Vagina (tissue), 2 donors: ENCODE data around the gene ZBTB20. TPM values are rescaled to one million over a fixed set of nuclear protein-coding genes. Genes with fewer than 3 reads are reported as not detected.

Experiments used
- DNase-seq, 2 donors: peaks; one replicate each; pipeline ENCODE4 v3.0.0-alpha.2; 2017; ENCODE audit errors: extremely low spot score in 2 of 2
- H3K27ac ChIP-seq: fragments of 200-600 bp; sonication (generic); one replicate; pipeline ENCODE4 v1.5.1; 2019
- H3K27me3 ChIP-seq: fragments of 200-600 bp; sonication (generic); one replicate; pipeline ENCODE4 v1.5.1; 2019
- H3K36me3 ChIP-seq, 2 donors: fragments of 200-600 bp; sonication (generic); one replicate each; pipeline ENCODE4 v1.5.1; 2017 to 2019
- H3K4me1 ChIP-seq: fragments of 200-600 bp; sonication (generic); one replicate; pipeline ENCODE4 v1.5.1; 2019
- H3K4me3 ChIP-seq, 2 donors: fragments of 200-600 bp; sonication (generic); 1 replicate in 1 of 2; 2 replicates in 1 of 2; pipeline ENCODE4 v1.5.1; 2016 to 2019
- H3K9me3 ChIP-seq: fragments of 200-600 bp; sonication (generic); one replicate; pipeline ENCODE4 v1.5.1; 2019
- POLR2A ChIP-seq, 2 donors: fragments of 450-650 bp; IDR thresholded peaks; one replicate each; pipeline ENCODE4 v1.6.1; 2017; ENCODE audit warnings: antibody characterized with exemption in 2 of 2, mild to moderate bottlenecking in 2 of 2, moderate library complexity in 2 of 2
- POLR2AphosphoS5 ChIP-seq, 2 donors: sonication (generic); formaldehyde crosslinking; IDR thresholded peaks; one replicate each; pipeline ENCODE4 v1.9.0; 2017; ENCODE audit warnings: antibody characterized with exemption in 2 of 2, mild to moderate bottlenecking in 2 of 2, low read depth in 1 of 2; ENCODE audit not compliant: insufficient read depth in 1 of 2
- intact Hi-C: fragments of 100-400 bp; cut with DNase I; formaldehyde crosslinking; loops from one replicate; pipeline ENCODE4 v1.15.1; 2023
- total RNA-seq: library from RNA; depleted of rRNA; stranded (reverse); fragments of >200 nt; gene quantifications from one replicate; pipeline ENCODE4 v1.2.3, GENCODE V29; 2016
- TF ChIP-seq, protein P1 (sequence below), 3 experiments: fragments of 450-650 bp in 2 of 3; fragments of 200-600 bp in 1 of 3; sonication (generic) in 1 of 3; IDR thresholded peaks; one replicate each; pipeline ENCODE4 v1.5.1; 2017 to 2019; ENCODE audit warnings: antibody characterized with exemption in 3 of 3, mild to moderate bottlenecking in 2 of 3, moderate library complexity in 2 of 3

ZBTB20 gene
- total RNA-seq, 1 donor from 2014 or later, result 64.8 TPM

DNA sequence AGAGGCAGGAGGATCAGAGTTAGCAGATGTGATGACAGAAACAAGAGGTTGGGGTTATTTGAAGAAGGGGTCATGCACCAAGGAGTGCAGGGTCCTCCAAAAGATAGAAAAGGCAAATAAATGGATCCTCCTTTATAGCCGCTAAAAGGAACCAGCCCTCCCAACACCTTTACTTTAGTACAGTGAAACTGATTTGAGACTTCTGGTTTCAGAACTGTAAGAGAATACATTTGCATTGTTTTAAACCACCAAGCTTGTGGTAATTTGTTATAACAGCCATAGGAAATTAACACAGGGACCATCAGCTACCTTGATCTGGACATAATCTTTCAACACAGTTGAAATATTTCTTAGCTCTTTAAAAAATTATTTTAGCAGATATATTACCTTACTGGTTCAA is 686.6 kb downstream of the ZBTB20 start:
- intact Hi-C loops, result loop anchor here (5.0 kb wide), 1 partner anchor 168 kb away; the partner anchor contains the start of gene TIGIT
- Histone ChIP-seq H3K27ac (no peak overlapping the region), H3K9me3 (no peaks in the 10 kb centered on the region), H3K4me1 (peaks cover 4% of the 10 kb centered on the region), H3K4me3 (no peak overlapping the region), H3K27me3 (no peaks in the 10 kb centered on the region), H3K36me3 (no peaks in the 10 kb centered on the region)
- no peak for DNase-seq
- TF ChIP-seq, protein P1, sequence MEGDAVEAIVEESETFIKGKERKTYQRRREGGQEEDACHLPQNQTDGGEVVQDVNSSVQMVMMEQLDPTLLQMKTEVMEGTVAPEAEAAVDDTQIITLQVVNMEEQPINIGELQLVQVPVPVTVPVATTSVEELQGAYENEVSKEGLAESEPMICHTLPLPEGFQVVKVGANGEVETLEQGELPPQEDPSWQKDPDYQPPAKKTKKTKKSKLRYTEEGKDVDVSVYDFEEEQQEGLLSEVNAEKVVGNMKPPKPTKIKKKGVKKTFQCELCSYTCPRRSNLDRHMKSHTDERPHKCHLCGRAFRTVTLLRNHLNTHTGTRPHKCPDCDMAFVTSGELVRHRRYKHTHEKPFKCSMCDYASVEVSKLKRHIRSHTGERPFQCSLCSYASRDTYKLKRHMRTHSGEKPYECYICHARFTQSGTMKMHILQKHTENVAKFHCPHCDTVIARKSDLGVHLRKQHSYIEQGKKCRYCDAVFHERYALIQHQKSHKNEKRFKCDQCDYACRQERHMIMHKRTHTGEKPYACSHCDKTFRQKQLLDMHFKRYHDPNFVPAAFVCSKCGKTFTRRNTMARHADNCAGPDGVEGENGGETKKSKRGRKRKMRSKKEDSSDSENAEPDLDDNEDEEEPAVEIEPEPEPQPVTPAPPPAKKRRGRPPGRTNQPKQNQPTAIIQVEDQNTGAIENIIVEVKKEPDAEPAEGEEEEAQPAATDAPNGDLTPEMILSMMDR (IDR thresholded peaks at IDR 0.05), result no peak
- TF ChIP-seq POLR2AphosphoS5 (IDR thresholded peaks at IDR 0.05; ENCODE audit: insufficient read depth in 1 of 2, low read depth in 1 of 2) (no peak), POLR2A (IDR thresholded peaks at IDR 0.05) (no peak)

- H3K9me3 ChIP-seq, result no peaks in the 10 kb centered on the region
- H3K4me3 ChIP-seq, result no peak overlapping the region
- no peaks in the 10 kb centered on the region for H3K36me3 ChIP-seq
- peaks cover 15% of the 10 kb centered on the region for H3K4me1 ChIP-seq
- intact Hi-C loops, result no loop called here
- TF ChIP-seq POLR2AphosphoS5 (IDR thresholded peaks at IDR 0.05; ENCODE audit: insufficient read depth in 1 of 2, low read depth in 1 of 2), result no peak
- TF ChIP-seq, protein P1 (IDR thresholded peaks at IDR 0.05), result no peak
- TF ChIP-seq POLR2A (IDR thresholded peaks at IDR 0.05), result no peak
- no peak for DNase-seq
- H3K27ac ChIP-seq, result no peak overlapping the region
- H3K27me3 ChIP-seq, result no peaks in the 10 kb centered on the region
Observed at GRCh38 chr3:114456742-114457141, 690.3 kb downstream of the ZBTB20 start.

GRCh38 chr3:114455432-114455831 is 691.7 kb downstream of the ZBTB20 start:
- Histone ChIP-seq H3K9me3 (no peaks in the 10 kb centered on the region), H3K27me3 (no peaks in the 10 kb centered on the region), H3K4me1 (peaks cover 15% of the 10 kb centered on the region), H3K4me3 (peak overlapping the region; percentile 29 to 49), H3K27ac (peak overlapping the region; percentile 79), H3K36me3 (no peaks in the 10 kb centered on the region)
- DNase-seq, result no peak
- intact Hi-C loops, result no loop called here
- TF ChIP-seq POLR2A (IDR thresholded peaks at IDR 0.05), result no peak
- TF ChIP-seq POLR2AphosphoS5 (IDR thresholded peaks at IDR 0.05; ENCODE audit: insufficient read depth in 1 of 2, low read depth in 1 of 2), result no peak
- TF ChIP-seq, protein P1 (IDR thresholded peaks at IDR 0.05), result no peak

- no peak for DNase-seq
- H3K36me3 ChIP-seq, result no peaks in the 10 kb centered on the region
- peak overlapping the region; percentile 29 to 49 for H3K4me3 ChIP-seq
- H3K27me3 ChIP-seq, result no peaks in the 10 kb centered on the region
- peaks cover 15% of the 10 kb centered on the region for H3K4me1 ChIP-seq
- TF ChIP-seq POLR2A (IDR thresholded peaks at IDR 0.05), result no peak
- TF ChIP-seq, protein P1 (IDR thresholded peaks at IDR 0.05), result peak in 2 of 3 experiments; percentile 42 to 90
- no peaks in the 10 kb centered on the region for H3K9me3 ChIP-seq
- H3K27ac ChIP-seq, result peak overlapping the region; percentile 79
- intact Hi-C loops, result no loop called here
Observed at GRCh38 chr3:114454551-114455251, 692.4 kb downstream of the ZBTB20 start.

GRCh38 chr3:114453361-114453780 is 693.7 kb downstream of the ZBTB20 start:
- peak overlapping the region; percentile 79 for H3K27ac ChIP-seq
- H3K4me3 ChIP-seq, result peak overlapping the region in 1 of 2 donors; percentile 49
- H3K27me3 ChIP-seq, result no peaks in the 10 kb centered on the region
- intact Hi-C loops, result no loop called here
- peaks cover 15% of the 10 kb centered on the region for H3K4me1 ChIP-seq
- DNase-seq, result no peak
- no peaks in the 10 kb centered on the region for H3K9me3 ChIP-seq
- H3K36me3 ChIP-seq, result no peaks in the 10 kb centered on the region
- TF ChIP-seq, protein P1 (IDR thresholded peaks at IDR 0.05), result no peak
- TF ChIP-seq POLR2A (IDR thresholded peaks at IDR 0.05) (no peak), POLR2AphosphoS5 (IDR thresholded peaks at IDR 0.05; ENCODE audit: insufficient read depth in 1 of 2, low read depth in 1 of 2) (no peak)
